GM19023 (cell line): ENCODE results near the gene DPP6.

Experiments used
- ATAC-seq: cut with Tn5 transposase; IDR thresholded peaks from one replicate; pipeline ENCODE4 v1.9.1; 2021; ENCODE audit warnings: mild to moderate bottlenecking, moderate library complexity; ENCODE audit not compliant: unreplicated experiment

DPP6 gene

DNA sequence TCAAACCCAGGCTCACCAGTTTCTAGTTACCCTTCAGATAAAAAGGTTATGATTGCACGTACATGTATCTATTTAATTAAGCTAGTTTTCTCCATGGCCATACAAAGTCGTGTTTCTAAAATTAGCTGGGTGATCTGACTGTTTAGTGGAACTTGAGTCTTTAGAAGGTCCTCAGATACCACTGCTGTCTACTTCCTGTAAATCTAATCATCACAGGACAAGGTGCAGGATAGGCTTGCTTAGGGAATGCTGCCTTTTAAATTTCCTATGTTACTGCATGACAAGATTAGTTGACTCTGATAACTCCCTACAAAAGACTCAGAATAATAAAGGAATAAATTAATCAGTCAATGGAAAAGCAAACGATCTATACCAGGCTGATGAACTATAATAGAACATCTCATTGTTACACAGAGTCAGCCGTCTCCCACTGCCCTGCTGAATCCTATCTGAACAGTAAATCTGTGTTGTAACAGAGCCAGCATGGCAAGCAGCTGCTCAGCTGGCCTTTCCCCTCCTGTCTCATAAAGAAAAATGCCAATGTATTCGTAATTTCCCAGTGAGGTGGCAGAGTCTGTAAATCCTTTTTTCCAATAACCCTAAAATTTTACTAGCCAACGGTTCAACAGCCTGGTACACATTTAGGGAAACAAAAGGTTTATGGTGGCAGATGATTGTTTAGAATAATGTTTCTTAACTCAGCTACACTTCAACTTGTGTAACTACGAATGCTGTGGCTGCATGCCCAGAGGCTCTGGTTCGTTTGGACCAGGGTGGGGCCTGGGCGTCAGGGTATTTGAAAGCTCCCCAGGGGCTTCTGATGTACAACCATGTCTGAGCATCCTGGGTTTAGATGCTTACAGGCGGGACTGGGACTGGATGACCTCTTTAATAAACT is 632.7 kb downstream of the DPP6 start:
- ATAC-seq, result no peak

DNA sequence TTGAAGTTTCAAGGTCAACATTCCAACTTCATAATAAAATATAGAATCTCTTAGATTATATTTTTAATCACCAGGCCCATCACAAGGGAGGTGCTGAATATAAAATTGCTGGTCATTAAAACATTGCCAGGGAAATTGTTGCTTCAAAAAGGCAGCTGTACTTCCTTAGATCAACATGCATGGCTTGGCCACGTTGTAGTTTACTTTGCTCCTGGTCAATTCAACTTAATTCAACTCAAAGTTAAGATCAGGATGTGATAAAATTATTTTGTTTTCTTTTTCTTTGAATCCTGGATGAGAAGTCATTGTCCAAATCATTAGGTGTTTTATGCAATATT is 633.3 kb downstream of the DPP6 start:
- no peak for ATAC-seq

DNA sequence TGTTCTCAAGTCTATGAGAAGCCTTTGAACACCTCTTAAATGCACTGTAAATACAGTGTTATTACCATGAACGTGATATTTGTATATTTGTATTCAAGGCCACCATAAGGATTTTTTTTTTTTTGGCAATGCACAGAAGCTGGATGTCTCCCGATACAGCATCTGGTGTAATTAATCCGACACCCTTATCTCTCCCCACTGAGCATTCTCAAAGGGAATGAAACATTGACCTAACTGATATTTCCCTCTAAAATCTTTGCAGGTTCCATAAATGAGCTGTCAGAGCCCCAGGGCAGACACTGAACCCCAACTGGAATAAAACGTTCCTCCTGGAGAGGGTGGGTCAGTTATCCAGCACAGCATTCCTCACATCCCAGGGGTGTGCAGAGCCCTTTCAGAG is 634.1 kb downstream of the DPP6 start:
- no peak for ATAC-seq

DNA sequence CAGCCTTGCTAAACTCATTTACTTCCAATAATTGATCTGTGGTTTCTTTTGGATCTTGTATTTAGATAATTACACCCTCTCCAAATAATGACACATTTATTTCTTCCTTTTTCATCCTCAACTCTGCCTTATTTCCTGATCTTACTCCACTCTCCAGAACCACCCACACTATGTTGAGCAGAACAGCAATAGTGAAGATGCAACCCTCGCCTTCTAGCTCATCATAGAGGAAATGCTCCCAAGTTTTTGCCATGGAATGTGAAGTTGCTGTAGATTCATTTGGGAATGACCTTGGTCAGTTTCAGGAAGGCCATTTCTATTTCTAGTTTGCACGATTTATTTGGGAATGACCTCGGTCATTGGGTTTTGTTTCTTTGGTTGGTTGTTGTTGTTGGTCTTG is 636.8 kb downstream of the DPP6 start:
- no peak for ATAC-seq

DNA sequence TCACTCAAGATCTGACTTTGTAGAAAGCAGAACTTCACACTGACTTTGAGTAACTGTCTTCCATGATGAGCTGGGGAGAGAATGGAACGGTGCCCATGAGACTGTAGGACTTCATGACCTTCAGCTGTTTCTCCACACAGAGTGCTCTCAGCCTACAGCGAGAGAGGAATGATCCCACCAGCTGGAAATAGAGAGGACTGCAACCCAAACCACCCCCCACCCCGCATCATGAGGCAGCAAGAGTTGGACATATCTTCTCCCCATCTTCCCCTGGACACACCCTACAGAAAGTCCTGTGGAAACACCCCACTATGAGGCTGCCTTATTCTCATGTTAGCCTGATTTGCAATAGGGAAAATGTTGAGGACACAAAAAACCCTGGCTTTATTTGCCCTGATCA is 638.2 kb downstream of the DPP6 start:
- ATAC-seq, result no peak

DNA sequence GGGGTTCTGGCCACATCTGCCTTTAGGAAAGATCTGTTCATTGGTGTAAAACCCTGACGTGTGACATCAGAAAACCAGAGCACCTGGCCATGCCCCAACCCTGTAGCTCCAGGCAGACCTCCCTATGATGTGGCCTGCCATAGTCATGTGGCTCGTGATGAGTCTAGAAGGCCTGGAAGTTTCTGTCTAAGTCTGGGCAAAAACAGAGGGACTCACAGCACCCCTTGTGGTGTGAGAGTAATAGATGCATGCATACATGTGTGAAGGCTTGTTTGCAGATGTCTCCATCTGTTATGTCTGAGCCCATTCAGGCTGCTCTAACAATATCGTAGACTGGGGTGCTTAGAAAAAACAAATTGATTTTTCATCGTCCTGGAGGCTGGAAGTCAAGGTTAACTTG is 641.5 kb downstream of the DPP6 start:
- ATAC-seq, result no peak

DNA sequence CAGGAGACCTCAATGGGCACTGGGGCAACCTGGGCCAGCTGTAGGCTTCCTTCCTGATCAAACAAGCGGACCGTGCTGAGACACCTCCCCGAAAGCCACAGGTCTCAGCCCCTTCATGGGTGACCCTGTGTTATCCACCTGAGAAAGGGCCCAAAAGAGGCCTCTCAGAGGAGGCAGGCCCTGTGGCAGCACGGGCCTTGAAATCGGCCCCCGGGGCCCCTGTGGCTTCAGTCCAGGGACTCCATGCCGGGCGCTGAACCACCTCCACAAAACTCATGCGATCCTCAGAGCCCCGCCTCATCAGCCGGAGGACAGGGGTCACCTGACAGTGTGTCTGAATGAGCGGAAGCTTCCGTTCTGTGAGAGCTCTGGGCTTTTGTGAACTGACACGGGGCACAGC is 643.6 kb downstream of the DPP6 start:
- no peak for ATAC-seq

DNA sequence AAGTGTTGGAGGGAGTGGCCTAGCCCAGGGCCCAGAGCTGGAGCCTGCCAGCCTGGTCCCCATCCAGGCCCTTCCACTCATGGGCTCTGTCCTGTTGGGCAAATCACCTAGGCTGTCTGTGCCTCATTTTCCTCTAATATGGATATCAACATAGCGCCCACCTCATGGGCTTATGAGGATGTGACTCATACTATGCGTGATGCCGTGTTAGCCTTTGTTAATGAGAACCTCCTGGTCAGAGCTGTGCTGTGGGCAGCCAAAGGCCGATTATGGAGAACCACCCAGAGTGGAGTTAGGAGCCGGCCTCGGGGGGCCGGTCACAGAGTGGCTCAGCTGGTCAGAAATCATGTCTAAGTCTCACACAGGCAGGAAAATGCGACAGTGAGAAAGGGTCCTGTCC is 644.4 kb downstream of the DPP6 start:
- ATAC-seq, result no peak

DNA sequence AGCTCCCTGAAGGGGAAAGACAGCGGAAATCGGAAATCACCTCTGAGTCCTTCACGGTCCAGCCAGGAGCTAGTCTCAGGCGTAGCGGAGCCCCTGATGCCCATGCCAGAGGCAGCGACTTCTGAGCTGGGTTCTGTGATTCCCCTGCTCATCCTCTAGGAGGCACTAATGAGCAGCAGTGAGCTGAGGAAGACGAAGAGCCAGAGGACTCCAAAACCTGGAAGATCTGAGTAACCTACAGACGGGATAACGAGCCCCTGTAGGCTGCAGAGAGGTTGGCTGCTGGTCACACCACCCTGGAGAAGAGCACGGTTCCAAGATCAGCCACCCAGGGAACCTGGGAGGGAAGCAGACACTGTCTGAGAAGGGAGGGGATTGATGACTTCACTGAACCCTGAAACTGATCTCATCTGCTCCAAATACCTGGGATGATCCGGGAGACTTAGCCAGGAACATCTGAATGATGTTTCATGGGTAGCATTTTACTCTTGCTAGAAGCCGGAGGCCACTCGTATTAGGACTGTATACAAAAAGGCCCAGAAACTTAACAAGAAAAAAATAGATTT is 646.6 kb downstream of the DPP6 start:
- no peak for ATAC-seq

DNA sequence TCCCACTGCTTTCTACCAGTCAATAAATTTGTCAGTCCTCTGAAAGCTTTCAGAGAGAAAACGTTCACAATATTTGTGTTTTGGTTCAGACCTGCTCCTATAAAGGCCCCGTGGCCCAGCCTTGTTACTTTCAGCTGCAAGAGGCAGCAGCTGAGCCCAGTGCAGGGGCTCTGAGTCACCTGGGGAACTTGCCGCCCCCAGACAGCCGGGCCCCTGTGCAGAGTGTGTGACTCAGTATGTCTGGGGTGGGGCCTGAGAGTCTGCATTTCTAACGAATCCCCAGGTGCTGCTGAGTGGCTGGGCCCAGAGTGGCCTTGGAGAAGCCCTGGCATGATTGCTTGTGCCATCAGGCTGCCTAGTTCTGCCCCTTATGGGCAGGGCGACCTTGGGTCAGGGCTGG is 647.2 kb downstream of the DPP6 start:
- ATAC-seq, result no peak

DNA sequence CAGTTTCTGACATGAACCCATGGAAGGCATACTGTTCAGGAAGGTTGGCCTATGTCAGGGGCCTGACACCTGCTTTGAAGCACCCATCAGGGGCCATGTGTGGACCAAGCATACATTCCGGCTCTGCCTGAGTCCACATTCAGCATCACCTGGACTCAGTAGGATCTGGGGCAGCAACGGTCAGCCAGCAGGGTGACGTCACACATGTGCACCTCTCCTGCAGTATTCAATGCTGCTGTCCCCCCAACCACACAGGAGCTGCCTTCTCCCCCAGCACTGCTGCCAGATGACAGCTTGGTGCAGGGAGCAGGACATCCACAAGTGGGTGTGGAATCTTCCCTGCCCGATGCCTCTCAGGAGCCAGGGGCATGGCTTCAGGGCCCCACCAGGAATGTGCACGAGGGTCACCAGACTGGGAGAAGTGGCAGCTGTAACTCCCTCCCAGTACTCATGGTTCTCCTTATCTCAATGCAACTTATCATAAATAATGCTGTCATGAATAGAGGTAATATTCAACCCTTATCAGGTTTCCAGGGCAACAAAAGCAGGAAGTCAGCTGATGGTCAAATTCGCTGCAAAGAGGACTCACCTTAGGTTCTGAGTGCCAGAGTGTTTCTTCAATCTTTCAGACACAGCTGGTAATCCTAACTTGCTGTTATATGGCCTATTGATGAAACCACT is 657.8 kb downstream of the DPP6 start:
- no peak for ATAC-seq

DNA sequence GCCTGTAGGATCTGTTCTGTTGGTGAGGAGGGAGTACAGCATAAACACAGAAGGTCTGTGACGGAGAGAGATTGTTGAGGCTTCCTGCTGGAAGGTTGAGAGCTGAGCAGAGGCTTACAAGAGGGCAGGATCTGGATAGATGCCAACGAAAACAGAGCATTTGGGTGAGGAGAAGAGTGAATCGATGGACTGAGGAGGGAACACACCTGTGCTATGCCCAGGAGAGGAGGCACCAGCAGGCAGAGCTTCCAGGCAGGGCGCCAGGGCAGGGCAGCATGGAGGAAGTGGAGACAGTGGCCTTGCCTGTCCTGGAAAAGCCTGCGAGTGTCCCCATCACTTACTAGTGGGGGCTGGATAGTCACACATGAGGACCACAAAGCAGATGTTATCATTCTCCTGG is 667.8 kb downstream of the DPP6 start:
- no peak for ATAC-seq

DNA sequence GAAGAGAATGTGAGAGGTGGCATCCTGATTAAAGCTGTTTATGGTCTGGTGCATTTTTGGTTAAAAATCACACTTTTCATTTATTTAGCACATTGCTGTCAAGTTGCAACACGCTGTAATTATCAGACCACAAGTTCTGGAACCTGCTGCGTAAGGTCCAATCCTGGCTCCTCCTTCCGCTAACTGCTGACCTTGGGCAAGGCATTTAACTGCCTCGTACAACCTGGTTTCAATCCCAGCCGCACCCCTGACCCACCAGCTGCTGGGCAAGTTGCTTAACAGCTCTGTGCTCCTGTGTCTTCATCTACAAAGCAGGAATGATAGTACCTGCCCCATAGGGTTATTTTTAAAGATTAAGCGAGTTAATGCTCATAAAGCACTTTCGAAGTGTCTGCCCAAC is 668.9 kb downstream of the DPP6 start:
- no peak for ATAC-seq

DNA sequence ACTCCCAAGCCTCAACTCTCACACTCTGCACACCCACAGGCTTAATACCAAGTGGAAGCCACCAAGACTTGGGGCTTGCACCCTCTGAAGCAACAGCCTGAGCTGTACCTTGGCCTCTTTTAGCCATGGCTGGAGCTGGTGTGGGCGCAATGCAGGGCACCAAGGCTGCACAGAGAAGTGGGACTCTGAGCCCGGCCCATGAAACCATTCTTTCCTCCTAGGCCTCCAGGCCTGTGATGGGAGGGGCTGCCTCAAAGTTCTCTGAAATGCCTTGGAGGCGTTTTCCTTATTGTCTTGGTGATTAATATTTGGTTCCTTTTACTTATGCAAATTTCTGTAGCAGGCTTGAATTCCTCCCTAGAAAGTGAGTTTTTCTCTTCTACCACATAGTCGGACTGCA is 674.2 kb downstream of the DPP6 start:
- ATAC-seq, result no peak

DNA sequence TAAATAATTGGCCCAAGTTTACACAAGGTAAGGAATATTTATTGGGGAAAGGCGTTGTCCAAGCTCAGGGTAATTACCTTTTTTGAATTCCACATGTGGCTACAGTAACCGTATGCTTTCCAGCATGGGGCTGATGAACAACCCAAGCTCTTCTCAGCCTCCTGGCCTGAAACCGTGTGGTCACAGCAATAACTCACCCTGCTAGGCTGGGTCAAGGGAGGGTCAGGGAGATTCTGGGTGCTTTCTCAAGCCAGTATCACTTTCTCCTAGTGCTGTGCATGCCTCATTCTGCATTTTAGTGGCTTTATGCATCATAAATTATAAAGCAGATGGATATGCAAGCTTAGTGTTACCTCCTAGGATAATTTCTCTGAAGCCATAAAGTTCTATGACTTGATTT is 676.9 kb downstream of the DPP6 start:
- ATAC-seq, result no peak

DNA sequence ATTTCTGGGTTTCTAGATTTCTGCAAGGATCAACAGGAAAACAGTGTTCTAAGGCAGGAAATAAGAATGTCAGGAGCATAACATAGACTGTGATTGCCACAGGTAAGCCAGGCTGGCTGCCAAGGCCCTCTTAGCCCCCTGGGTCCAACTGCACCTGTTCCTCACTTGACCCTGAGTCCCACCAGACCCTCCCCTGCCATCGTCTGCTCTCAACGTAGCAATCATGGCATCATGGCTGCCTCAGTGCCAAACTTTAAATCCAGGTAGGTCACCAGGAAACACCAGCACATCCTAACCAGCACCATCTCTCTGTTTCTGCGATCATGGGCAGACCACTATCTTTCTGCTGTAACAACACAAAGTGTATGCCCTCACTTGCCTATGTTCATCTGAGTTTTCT is 683.6 kb downstream of the DPP6 start:
- ATAC-seq, result no peak

DNA sequence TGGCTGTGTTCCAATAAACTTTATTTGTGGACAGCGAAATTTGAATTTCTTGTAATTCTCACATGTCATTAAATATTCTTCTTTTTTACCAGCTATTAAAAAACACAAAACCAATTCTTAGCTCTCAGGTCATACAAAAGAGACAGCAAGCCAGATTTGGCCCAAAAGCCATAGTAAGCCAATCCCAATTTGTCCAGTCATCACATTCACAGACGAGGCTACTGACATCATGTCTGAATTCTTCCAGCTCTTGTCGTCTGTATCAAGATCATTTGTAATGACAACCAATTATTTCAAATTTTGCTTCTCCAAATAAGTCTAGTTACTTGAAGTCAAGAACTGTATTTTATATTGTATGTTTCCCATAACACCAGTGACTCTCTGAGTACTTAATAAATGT is 684.2 kb downstream of the DPP6 start:
- ATAC-seq, result no peak

DNA sequence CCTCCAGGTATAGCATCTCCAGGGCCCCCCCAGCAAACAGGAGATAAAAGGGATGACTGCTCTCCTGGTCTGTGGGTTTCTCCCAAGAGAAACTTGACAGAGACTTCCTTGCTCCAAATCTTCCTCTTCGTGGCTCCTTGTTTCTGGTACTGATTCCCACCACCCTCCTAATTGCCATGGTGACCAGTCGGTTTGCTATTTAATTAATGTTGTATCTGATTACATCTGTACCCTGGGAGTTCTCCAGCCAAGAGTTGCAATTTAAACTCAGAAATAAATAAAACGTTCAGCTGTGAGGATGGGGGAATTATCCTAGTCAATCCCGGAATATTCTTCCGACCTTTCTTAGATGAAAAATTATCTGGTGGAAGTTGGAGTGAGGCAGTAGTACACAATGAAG is 686.0 kb downstream of the DPP6 start:
- ATAC-seq, result no peak

DNA sequence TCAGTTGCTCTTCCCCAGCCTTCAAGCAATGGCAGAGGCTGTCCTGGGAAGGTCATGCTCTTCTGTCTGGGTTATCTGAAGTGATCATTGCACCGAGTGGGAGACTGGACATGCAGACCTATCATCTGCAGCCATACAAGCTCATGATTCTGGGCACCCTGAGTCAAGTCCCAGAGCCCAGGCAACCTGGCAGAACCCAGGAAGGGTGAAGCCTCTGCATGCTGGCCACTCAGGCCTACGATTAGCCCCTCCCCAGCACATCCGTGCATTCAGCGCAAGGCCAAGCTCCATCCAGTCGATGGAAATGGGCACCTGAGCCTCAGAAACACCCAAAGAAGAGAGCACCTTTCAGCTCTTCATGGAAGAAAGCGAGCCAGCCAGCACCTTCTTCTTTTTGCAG is 688.9 kb downstream of the DPP6 start:
- no peak for ATAC-seq

DNA sequence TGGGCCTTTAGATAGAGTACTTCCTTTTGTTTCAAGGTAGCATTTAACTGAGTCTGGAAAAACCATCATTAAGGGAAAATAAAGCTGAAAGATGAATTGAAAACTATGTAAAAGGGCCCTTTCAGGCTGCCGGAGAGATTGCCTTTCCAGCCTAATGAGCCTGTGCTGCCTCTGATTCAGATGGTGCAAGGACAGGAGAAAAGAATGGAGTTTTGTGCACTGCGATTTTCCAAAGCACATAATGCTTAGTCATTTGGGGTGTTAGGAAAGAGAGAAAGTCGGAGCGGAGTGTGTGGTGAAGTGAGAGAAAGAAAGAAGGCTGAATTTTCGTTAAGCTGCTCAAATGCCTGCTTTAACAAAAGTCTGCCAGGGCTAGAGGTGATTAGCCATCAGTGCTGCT is 691.0 kb downstream of the DPP6 start:
- no peak for ATAC-seq

DNA sequence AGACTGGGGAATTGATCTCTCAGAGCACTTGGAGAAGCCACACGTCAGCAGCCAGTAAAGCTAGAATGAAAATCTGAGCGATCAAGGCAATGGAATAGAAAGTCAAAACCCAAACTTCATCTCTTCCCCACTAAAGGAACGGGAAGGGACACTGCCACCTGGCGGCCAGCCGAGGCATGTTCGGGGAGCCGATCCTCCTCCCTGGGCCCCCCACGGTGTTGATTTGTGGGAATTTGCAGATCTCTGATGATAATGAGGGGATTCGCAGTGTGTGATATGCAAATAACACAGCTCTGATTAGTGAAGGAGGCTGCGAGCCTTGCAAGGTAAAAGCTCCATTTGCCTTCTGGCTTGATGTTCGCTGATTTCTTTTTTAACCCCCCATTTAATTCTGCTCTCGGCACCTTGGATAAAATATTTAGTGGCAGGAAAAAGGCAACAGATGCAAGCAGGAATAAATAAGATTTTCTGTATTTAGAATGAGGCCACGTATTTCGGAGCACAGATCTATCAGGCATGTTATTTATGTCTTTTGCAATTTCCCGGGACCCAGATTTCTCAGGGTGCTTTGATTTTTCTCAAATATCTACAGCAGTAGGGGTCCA is 692.2 kb downstream of the DPP6 start:
- no peak for ATAC-seq

DNA sequence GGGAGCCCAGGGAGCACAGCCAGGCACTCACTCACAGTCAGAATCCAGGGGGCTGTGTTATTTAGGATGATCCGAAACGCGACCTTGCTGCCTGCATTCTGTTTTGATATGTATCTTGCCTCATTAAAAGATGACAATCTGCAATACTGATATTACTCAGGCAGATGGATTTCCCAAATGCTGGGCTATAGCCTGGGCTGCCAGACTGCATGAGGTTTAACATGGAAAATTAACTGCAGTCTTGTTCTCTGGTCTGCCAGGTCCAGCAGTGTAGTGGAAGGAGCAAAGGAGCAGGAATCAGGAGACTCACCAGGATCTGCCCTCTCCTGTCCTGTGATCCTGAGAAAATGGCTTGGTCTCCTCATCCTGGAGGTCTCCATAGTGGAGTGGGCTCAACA is 692.7 kb downstream of the DPP6 start:
- ATAC-seq, result no peak
